Measurements from ENCODE around the gene NTNG1.
A peak's percentile ranks its signal among the peaks of the same experiment; 100 is the strongest.

The NTNG1 gene

GRCh38 chr1:107267489-107267888 is 126.7 kb downstream of the NTNG1 start:
- DNase-seq: no peak

- no peak for DNase-seq
Observed at GRCh38 chr1:107272321-107272720, 131.5 kb downstream of the NTNG1 start.

- DNase-seq: no peak
Observed at GRCh38 chr1:107273515-107273914, 132.7 kb downstream of the NTNG1 start.

- no peak for DNase-seq
Observed at GRCh38 chr1:107274227-107274626, 133.4 kb downstream of the NTNG1 start.

GRCh38 chr1:107276247-107276646 is 135.4 kb downstream of the NTNG1 start:
- DNase-seq: no peak

- peak; percentile 28 for DNase-seq
Observed at GRCh38 chr1:107277022-107277421, 136.2 kb downstream of the NTNG1 start.

- no peak for DNase-seq
Observed at GRCh38 chr1:107286125-107286524, 145.3 kb downstream of the NTNG1 start.

GRCh38 chr1:107291987-107292386 is 151.1 kb downstream of the NTNG1 start:
- no peak for DNase-seq

- DNase-seq: no peak
Observed at GRCh38 chr1:107293901-107294613, 153.2 kb downstream of the NTNG1 start.

GRCh38 chr1:107294686-107295085 is 153.8 kb downstream of the NTNG1 start:
- no peak for DNase-seq

- DNase-seq: no peak
Observed at GRCh38 chr1:107297681-107298080, 156.8 kb downstream of the NTNG1 start.

GRCh38 chr1:107298526-107298925 is 157.7 kb downstream of the NTNG1 start:
- no peak for DNase-seq

- no peak for DNase-seq
Observed at GRCh38 chr1:107299521-107299920, 158.7 kb downstream of the NTNG1 start.

- DNase-seq: no peak
Observed at GRCh38 chr1:107309962-107310361, 169.1 kb downstream of the NTNG1 start.

GRCh38 chr1:107315652-107316051 is 174.8 kb downstream of the NTNG1 start:
- DNase-seq: no peak

GRCh38 chr1:107318932-107319331 is 178.1 kb downstream of the NTNG1 start:
- no peak for DNase-seq

- DNase-seq: no peak
Observed at GRCh38 chr1:107323784-107324183, 182.9 kb downstream of the NTNG1 start.

- DNase-seq: no peak
Observed at GRCh38 chr1:107326824-107327445, 186.1 kb downstream of the NTNG1 start.

- DNase-seq: no peak
Observed at GRCh38 chr1:107327446-107327845, 186.6 kb downstream of the NTNG1 start.

- no peak for DNase-seq
Observed at GRCh38 chr1:107328087-107328486, 187.2 kb downstream of the NTNG1 start.

- no peak for DNase-seq
Observed at GRCh38 chr1:107339775-107340174, 198.9 kb downstream of the NTNG1 start.

GRCh38 chr1:107342316-107342715 is 201.5 kb downstream of the NTNG1 start:
- no peak for DNase-seq

GRCh38 chr1:107342768-107343167 is 201.9 kb downstream of the NTNG1 start:
- no peak for DNase-seq

- no peak for DNase-seq
Observed at GRCh38 chr1:107343601-107344000, 202.8 kb downstream of the NTNG1 start.

- DNase-seq: no peak
Observed at GRCh38 chr1:107344268-107344760, 203.5 kb downstream of the NTNG1 start.

All from NCI-H2029 treated with DMSO at 0.1 percent for 48 hours (cell line).